OCI-LY7 (cell line): ENCODE data around the gene TPD52L1. TPM values are rescaled to one million over a fixed set of nuclear protein-coding genes. Genes with fewer than 3 reads are reported as not detected.

ENCODE experiments used
- BruUV-seq: library from RNA; stranded (reverse); fragments of 400-500 nt; replicated peaks from 2 replicates; lab custom pipeline; 2021; lab: Mats Ljungman, UMichigan
- CTCF ChIA-PET: fragments of 300-600 bp; sonication (Branson Sonifier 250); formaldehyde crosslinking; loops from one replicate; lab custom pipeline; 2022; ENCODE audit warnings: antibody characterized with exemption; ENCODE audit not compliant: unreplicated experiment; lab: Charles Lee
- POLR2A ChIA-PET: fragments of 300-600 bp; sonication (Branson Sonifier 250); formaldehyde crosslinking; loops from one replicate; lab custom pipeline; 2022; ENCODE audit warnings: antibody characterized with exemption; lab: Charles Lee
- DNase-seq: peaks from one replicate; pipeline ENCODE4 v3.0.0-alpha.2; 2015; ENCODE audit warnings: low spot score
- H2AFZ ChIP-seq: fragments of 200-600 bp; sonication (generic), shearing (Covaris generic); 2 replicates; pipeline ENCODE4 v1.6.1; 2014; ENCODE audit warnings: mild to moderate bottlenecking, antibody characterized with exemption, low read length, moderate library complexity
- H3K27ac ChIP-seq: fragments of 200-600 bp; sonication (generic); 2 replicates; pipeline ENCODE4 v1.5.1; 2014; ENCODE audit warnings: mixed run types, low read depth, mild to moderate bottlenecking, moderate library complexity, low read length, inconsistent platforms; ENCODE audit not compliant: poor library complexity, severe bottlenecking
- H3K36me3 ChIP-seq: fragments of 200-600 bp; sonication (generic); 2 replicates; pipeline ENCODE4 v1.6.1; 2014; ENCODE audit warnings: mild to moderate bottlenecking, antibody characterized with exemption, low read length, moderate library complexity, mixed read lengths; ENCODE audit not compliant: insufficient read depth
- H3K4me1 ChIP-seq: fragments of 200-600 bp; sonication (generic); 2 replicates; pipeline ENCODE4 v1.5.1; 2014; ENCODE audit warnings: mild to moderate bottlenecking, low read length; ENCODE audit not compliant: insufficient read depth, poor library complexity, severe bottlenecking
- H3K4me2 ChIP-seq: fragments of 200-600 bp; sonication (generic); 2 replicates; pipeline ENCODE4 v1.6.1; 2014; ENCODE audit warnings: mild to moderate bottlenecking, low read length
- H3K4me3 ChIP-seq: fragments of 200-600 bp; sonication (generic); 2 replicates; pipeline ENCODE4 v1.5.1; 2014; ENCODE audit warnings: mild to moderate bottlenecking, low read depth, low read length; ENCODE audit not compliant: poor library complexity, severe bottlenecking
- H3K79me2 ChIP-seq: fragments of 200-600 bp; sonication (generic); 2 replicates; pipeline ENCODE4 v1.6.1; 2016; ENCODE audit warnings: low read depth, mild to moderate bottlenecking, low read length, moderate library complexity, mixed read lengths; ENCODE audit not compliant: insufficient read depth
- H3K9me2 ChIP-seq: fragments of 200-600 bp; sonication (generic); 2 replicates; pipeline ENCODE4 v1.6.1; 2016; ENCODE audit warnings: mild to moderate bottlenecking, low read length, mixed read lengths; ENCODE audit not compliant: insufficient read depth
- H3K9me3 ChIP-seq: fragments of 200-600 bp; sonication (generic); 2 replicates; pipeline ENCODE4 v1.6.1; 2014; ENCODE audit warnings: mild to moderate bottlenecking, mixed run types, low read length, mixed read lengths
- H4K20me1 ChIP-seq: fragments of 200-600 bp; sonication (generic); 2 replicates; pipeline ENCODE4 v1.6.1; 2014; ENCODE audit warnings: mild to moderate bottlenecking, antibody characterized with exemption, low read length, moderate library complexity, mixed read lengths; ENCODE audit not compliant: insufficient read depth
- CTCF ChIP-seq: fragments of 200-600 bp; sonication (generic); conservative IDR thresholded peaks from 2 replicates; pipeline ENCODE4 v1.5.1; 2014; ENCODE audit warnings: mild to moderate bottlenecking, antibody characterized with exemption, low read length, moderate library complexity, mixed read lengths
- EZH2phosphoT487 ChIP-seq: fragments of 200-600 bp; sonication (generic); IDR thresholded peaks from 2 replicates; pipeline ENCODE4 v1.6.1; 2018; ENCODE audit warnings: low read depth, borderline replicate concordance, mild to moderate bottlenecking, mixed run types, antibody characterized with exemption, low read length, moderate library complexity, mixed read lengths
- intact Hi-C: fragments of 100-400 bp; cut with micrococcal nuclease; formaldehyde crosslinking; loops from one replicate; pipeline ENCODE4 v1.10.0; 2022; ENCODE audit not compliant: unreplicated experiment
- total RNA-seq, 2 experiments: library from RNA; depleted of rRNA in 1 of 2; stranded (reverse); fragments of >200 nt in 1 of 2; shearing (Covaris generic) in 1 of 2; gene quantifications; 2 replicates each; pipeline ENCODE4 v1.2.3, GENCODE V29; 2014 to 2022

TPD52L1 gene
- total RNA-seq, 2 experiments from 2014 or later, result not detected

DNA sequence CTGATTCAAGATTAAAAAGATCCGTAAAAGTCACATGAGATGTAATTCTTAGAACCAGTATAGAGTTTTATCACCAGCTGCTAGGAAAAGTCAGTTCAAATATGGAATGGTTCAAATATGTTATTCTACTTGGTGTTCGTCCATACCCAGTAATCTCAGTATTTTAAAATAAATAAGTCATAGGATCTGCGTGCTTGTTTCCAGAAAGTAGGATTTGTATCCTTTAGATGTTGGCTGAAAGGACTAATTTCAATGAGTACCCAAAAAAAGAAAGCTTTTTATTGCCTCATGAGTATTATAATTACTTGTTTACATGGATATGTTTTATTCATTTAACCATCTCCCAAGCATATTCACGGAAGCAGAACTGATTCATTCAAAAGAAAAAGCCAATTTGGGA is 12.2 kb downstream of the TPD52L1 start:
- Histone ChIP-seq H3K4me1 (no peaks in the 10 kb centered on the region), H3K79me2 (no peaks in the 10 kb centered on the region), H3K36me3 (no peaks in the 10 kb centered on the region), H2AFZ (no peak overlapping the region), H3K9me2 (no peaks in the 10 kb centered on the region), H4K20me1 (no peaks in the 10 kb centered on the region), H3K4me3 (no peak overlapping the region), H3K4me2 (no peak overlapping the region), H3K9me3 (no peaks in the 10 kb centered on the region), H3K27ac (no peak overlapping the region)
- POLR2A ChIA-PET, result interaction anchor here (0.6 kb wide), 1 partner anchor 992 kb away, joined by 3 read pairs; no protein-coding TSS in a partner anchor
- TF ChIP-seq CTCF (no peak), EZH2phosphoT487 (no peak)
- no peak for DNase-seq
- intact Hi-C loops, result no loop called here
- BruUV-seq, result no TSS peak
- CTCF ChIA-PET, result no interaction called here

DNA sequence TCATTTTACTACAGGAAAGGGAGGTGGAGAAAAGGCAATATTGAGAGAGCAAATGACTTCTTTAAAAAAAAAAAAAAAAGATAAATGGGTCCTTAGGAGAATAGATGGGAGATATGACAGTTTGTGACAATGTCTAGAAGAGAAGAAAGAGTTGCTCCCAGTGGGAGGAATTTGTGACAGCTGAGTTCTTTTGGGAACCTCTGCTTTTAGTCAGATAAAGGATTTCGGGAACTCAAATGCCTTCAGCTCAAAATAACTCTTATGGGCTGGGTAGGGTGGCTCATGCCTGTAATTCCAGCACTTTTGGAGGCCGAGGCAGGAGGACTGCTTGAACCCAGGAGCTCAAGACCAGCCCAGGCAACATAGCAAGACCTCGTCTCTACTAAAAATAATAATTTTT is 13.1 kb downstream of the TPD52L1 start:
- no peaks in the 10 kb centered on the region for H3K4me1 ChIP-seq
- intact Hi-C loops, result no loop called here
- H4K20me1 ChIP-seq, result no peaks in the 10 kb centered on the region
- DNase-seq, result no peak
- BruUV-seq, result no TSS peak
- H3K9me2 ChIP-seq, result no peaks in the 10 kb centered on the region
- ChIA-PET CTCF (no interaction called here), POLR2A (interaction anchor here (0.7 kb wide), 1 partner anchor 1213 kb away, joined by 3 read pairs; no protein-coding TSS in a partner anchor)
- no peak overlapping the region for H2AFZ ChIP-seq
- no peaks in the 10 kb centered on the region for H3K36me3 ChIP-seq
- no peak overlapping the region for H3K4me3 ChIP-seq
- H3K9me3 ChIP-seq, result no peaks in the 10 kb centered on the region
- TF ChIP-seq CTCF (no peak), EZH2phosphoT487 (no peak)
- no peaks in the 10 kb centered on the region for H3K79me2 ChIP-seq
- H3K4me2 ChIP-seq, result no peak overlapping the region
- no peak overlapping the region for H3K27ac ChIP-seq

GRCh38 chr6:125167579-125167978 is 14.0 kb downstream of the TPD52L1 start:
- TF ChIP-seq CTCF (no peak), EZH2phosphoT487 (no peak)
- no peak overlapping the region for H3K4me3 ChIP-seq
- no peaks in the 10 kb centered on the region for H3K79me2 ChIP-seq
- H3K27ac ChIP-seq, result no peak overlapping the region
- H3K36me3 ChIP-seq, result no peaks in the 10 kb centered on the region
- POLR2A ChIA-PET, result no interaction called here
- no peaks in the 10 kb centered on the region for H3K9me2 ChIP-seq
- intact Hi-C loops, result no loop called here
- H2AFZ ChIP-seq, result no peak overlapping the region
- H3K4me1 ChIP-seq, result no peaks in the 10 kb centered on the region
- no peak for DNase-seq
- no TSS peak for BruUV-seq
- CTCF ChIA-PET, result no interaction called here
- H4K20me1 ChIP-seq, result no peaks in the 10 kb centered on the region
- no peak overlapping the region for H3K4me2 ChIP-seq
- no peaks in the 10 kb centered on the region for H3K9me3 ChIP-seq
